ENCODE data around the gene ATG5.
"Not testable (repeated sequence)": the region's sequence is repeated elsewhere in the genome, so short reads cannot be mapped to it uniquely, and the experiment has no call there.

Gene ATG5

DNA sequence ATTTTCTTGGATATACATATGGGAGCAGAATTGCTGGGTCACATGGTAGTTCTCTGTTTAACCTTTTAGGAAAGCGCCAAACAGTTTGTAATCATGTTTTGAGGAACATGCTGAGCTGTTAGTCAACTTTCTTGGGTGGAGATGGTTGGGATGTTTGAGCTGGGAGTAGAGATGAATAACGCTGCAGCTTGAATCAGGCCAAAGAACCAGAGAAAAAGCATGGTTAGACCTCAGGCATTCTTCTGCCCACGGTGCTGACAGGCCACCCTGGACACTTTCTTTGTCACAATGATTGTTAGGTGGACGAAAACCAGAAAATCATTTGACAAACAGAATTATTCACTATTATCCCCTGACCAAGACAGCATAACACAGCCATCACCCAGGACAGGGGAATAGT, 172.6 kb downstream of the ATG5 start:
- H3K4me3 ChIP-seq (replicated peaks; ENCODE audit: low read depth, low read length), result no peak overlapping the region
- TF ChIP-seq, protein P1, sequence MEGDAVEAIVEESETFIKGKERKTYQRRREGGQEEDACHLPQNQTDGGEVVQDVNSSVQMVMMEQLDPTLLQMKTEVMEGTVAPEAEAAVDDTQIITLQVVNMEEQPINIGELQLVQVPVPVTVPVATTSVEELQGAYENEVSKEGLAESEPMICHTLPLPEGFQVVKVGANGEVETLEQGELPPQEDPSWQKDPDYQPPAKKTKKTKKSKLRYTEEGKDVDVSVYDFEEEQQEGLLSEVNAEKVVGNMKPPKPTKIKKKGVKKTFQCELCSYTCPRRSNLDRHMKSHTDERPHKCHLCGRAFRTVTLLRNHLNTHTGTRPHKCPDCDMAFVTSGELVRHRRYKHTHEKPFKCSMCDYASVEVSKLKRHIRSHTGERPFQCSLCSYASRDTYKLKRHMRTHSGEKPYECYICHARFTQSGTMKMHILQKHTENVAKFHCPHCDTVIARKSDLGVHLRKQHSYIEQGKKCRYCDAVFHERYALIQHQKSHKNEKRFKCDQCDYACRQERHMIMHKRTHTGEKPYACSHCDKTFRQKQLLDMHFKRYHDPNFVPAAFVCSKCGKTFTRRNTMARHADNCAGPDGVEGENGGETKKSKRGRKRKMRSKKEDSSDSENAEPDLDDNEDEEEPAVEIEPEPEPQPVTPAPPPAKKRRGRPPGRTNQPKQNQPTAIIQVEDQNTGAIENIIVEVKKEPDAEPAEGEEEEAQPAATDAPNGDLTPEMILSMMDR (IDR thresholded peaks at IDR 0.05; ENCODE audit: low read length, missing control alignments), result no peak

DNA sequence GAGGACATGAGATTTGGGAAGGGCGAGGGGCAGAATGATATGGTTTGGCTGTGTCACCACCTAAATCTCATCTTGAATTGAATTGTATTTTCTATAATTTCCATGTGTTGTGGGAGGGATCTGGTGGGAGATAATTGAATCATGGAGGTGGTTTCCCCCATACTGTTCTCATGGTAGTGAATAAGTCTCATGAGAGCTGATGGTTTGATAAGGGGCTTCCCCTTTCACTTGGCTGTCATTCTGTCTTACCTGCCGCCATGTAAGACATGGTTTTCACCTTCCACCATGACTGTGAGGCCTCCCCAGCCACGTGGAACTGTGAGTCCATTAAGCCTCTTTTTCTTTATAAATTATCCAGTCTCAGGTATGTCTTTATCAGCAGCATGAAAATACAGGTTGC, 173.1 kb downstream of the ATG5 start:
- DNase-seq (ENCODE audit: low read depth); H3K4me3 ChIP-seq (replicated peaks; ENCODE audit: low read depth, low read length): not testable (repeated sequence)

More for the DNA sequence above, 172.6 kb downstream of the ATG5 start:
- no peak for DNase-seq (ENCODE audit: low read depth)

DNA sequence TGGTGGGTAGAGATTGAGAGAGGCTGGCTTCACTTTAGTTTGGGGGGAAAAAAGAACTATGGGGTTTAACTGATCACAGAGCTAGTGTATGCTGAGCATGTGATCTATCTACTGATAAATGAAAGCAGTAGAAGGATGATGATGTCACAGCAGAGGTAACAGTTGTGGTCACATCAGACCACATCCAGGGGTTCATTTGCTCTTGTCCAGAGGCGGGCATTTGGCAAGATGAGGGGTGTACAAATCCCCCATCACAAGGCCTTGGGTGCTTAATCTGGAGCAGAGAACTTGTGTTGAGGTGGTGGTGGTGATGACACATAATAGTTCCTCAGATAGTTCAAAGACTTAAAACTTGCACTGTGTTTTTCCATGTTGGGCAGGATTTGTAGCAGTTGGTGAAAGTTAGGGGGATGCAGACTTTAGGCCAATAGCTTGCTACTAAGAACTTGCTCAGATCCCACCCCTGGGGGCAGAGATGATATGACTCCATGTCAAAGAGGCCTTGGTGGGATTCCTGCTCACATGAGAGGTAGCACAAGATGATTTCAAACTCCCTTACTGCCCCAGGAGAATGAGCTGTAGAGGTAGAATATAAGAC, 176.0 kb downstream of the ATG5 start:
- TF ChIP-seq, protein P1 (IDR thresholded peaks at IDR 0.05; ENCODE audit: low read length, missing control alignments), result no peak
- no peak for DNase-seq (ENCODE audit: low read depth)
- no peak overlapping the region for H3K4me3 ChIP-seq (replicated peaks; ENCODE audit: low read depth, low read length)

DNA sequence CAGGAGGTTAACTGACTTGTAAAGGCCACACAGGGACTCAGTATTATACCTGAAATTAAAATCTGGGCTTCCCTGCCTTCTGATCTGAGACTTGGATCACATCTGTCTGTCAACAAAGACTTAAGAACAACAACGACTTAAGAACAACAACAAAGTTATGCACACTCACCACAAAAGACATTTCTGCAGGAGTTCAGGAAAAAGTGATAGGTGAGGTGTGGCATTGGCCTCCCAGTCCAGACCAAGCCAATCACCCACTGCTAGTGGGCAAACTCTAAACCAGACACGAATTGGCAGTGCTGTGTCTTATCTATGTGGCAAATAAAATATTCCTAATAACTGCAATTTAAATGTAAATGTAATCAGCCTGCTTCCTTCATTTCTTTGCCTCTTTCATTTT, 178.1 kb downstream of the ATG5 start:
- TF ChIP-seq, protein P1 (IDR thresholded peaks at IDR 0.05; ENCODE audit: low read length, missing control alignments), result no peak
- no peak overlapping the region for H3K4me3 ChIP-seq (replicated peaks; ENCODE audit: low read depth, low read length)
- DNase-seq (ENCODE audit: low read depth), result no peak

DNA sequence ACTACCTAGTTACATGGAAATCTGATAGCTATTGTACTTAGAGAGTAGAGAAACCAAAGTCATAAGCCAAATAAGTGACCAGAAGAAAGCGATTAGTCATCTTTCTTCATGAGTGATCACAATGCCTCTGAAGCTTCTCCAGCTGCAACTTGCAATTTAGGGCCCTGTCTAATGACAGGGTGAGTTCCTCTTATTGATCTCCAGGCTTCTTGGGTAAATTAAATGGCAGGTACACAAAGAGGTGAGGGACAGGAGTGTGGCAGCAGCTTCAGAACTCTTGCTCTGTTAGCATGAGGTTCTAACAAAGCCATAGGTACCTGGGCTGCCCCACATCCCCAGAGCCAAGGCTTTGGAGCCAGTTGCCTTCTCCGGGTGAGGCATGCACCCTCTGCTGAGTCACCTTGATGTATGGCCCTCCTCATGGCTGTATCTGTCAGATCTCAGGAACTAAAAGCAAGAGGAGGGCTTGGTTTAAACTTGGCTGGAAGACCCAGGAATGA, 178.7 kb downstream of the ATG5 start:
- DNase-seq (ENCODE audit: low read depth), result no peak
- H3K4me3 ChIP-seq (replicated peaks; ENCODE audit: low read depth, low read length), result no peak overlapping the region
- TF ChIP-seq, protein P1 (IDR thresholded peaks at IDR 0.05; ENCODE audit: low read length, missing control alignments), result no peak

DNA sequence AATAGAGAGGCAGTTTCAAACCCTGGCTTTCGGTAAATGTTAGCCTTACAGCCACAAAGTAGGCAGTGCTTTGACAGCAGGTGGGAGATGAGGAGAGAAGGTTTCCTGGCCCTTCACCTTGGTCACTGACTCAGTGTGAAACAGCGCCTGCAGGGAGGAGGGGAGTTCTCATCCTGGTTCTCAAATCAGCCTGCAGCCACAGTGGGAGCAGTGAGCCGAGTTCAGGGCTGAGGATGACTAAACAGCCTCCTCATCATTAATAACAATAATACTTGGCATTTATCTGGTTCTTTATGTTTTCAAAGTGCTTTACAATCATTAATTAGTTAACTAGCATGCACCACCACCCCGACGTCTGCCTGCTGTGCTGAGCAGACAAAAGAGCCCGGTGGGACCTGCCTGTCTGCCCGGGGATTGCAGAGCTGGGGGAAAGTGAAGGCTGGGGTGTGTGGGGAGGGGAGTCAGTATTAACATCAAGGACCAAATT, 179.8 kb downstream of the ATG5 start:
- TF ChIP-seq, protein P1 (IDR thresholded peaks at IDR 0.05; ENCODE audit: low read length, missing control alignments), result no peak
- H3K4me3 ChIP-seq (replicated peaks; ENCODE audit: low read depth, low read length), result no peak overlapping the region
- no peak for DNase-seq (ENCODE audit: low read depth)

DNA sequence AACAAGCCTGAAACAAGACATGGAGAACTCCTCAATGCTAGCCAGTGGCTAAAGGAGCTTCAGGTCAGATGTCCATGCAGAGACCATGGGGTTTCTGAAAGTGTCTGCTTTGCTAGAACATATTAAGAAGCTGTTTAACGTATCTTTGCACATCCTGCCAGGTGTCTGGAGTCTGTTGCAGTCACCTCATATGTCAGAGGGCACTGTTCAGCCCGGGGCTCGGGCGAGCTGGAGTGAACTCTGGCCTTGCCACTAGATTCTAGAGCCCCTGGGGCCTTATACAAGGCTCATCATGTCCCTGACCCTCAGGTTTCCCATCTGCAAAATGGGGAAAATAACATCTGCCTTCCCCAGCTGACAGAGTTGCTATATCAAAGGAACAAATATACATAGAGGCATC, 180.4 kb downstream of the ATG5 start:
- TF ChIP-seq, protein P1 (IDR thresholded peaks at IDR 0.05; ENCODE audit: low read length, missing control alignments), result no peak
- no peak for DNase-seq (ENCODE audit: low read depth)
- no peak overlapping the region for H3K4me3 ChIP-seq (replicated peaks; ENCODE audit: low read depth, low read length)

All from fibroblast of pulmonary artery (primary cell).